Measurements from ENCODE around the gene PTPA.

GRCh38 chr9:129194221-129194620 is 83.0 kb downstream of the PTPA start:
- no peak for TF ChIP-seq EZH2 (IDR thresholded peaks at IDR 0.05; ENCODE audit: borderline replicate concordance, insufficient read depth, low read depth, low read length, poor library complexity, severe bottlenecking)
- TF ChIP-seq CTCF (IDR thresholded peaks at IDR 0.05): no peak
